Gastrocnemius medialis (tissue), 4 donors: Measurements from ENCODE around the gene AUTS2.

ENCODE experiments used
- CTCF ChIP-seq, 5 experiments: fragments of 450-650 bp in 3 of 5; fragments of 200-600 bp in 2 of 5; sonication (generic) in 2 of 5; IDR thresholded peaks in 4 of 5; conservative IDR thresholded peaks in 1 of 5; 1 replicate in 4 of 5; 2 replicates in 1 of 5; pipeline ENCODE4 v1.5.1; 2016 to 2019; ENCODE audit warnings: antibody characterized with exemption in 5 of 5, mild to moderate bottlenecking in 3 of 5, moderate library complexity in 3 of 5
- POLR2A ChIP-seq, 2 donors: fragments of 450-650 bp; IDR thresholded peaks; one replicate each; pipeline ENCODE4 v1.6.1; 2017; ENCODE audit warnings: antibody characterized with exemption in 2 of 2, mild to moderate bottlenecking in 2 of 2, moderate library complexity in 2 of 2

GRCh38 chr7:69586321-69586720 lies 12.0 kb upstream of the AUTS2 start:
- no peak for TF ChIP-seq POLR2A (IDR thresholded peaks at IDR 0.05)
- TF ChIP-seq CTCF (IDR thresholded peaks at IDR 0.05 in 4 of 5, conservative IDR thresholded peaks at IDR 0.05 in 1 of 5) = no peak
